Anterior cingulate cortex (tissue), 58 donors: ENCODE measurements around the gene POC5.
"Not testable (repeated sequence)": the region's sequence is repeated elsewhere in the genome, so short reads cannot be mapped to it uniquely, and the experiment has no call there.

Experiments used
- DNase-seq, 58 donors: peaks; one replicate each; lab custom pipeline; 2025; lab: John Stamatoyannopoulos, UW

POC5 gene, protein sequence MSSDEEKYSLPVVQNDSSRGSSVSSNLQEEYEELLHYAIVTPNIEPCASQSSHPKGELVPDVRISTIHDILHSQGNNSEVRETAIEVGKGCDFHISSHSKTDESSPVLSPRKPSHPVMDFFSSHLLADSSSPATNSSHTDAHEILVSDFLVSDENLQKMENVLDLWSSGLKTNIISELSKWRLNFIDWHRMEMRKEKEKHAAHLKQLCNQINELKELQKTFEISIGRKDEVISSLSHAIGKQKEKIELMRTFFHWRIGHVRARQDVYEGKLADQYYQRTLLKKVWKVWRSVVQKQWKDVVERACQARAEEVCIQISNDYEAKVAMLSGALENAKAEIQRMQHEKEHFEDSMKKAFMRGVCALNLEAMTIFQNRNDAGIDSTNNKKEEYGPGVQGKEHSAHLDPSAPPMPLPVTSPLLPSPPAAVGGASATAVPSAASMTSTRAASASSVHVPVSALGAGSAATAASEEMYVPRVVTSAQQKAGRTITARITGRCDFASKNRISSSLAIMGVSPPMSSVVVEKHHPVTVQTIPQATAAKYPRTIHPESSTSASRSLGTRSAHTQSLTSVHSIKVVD

DNA sequence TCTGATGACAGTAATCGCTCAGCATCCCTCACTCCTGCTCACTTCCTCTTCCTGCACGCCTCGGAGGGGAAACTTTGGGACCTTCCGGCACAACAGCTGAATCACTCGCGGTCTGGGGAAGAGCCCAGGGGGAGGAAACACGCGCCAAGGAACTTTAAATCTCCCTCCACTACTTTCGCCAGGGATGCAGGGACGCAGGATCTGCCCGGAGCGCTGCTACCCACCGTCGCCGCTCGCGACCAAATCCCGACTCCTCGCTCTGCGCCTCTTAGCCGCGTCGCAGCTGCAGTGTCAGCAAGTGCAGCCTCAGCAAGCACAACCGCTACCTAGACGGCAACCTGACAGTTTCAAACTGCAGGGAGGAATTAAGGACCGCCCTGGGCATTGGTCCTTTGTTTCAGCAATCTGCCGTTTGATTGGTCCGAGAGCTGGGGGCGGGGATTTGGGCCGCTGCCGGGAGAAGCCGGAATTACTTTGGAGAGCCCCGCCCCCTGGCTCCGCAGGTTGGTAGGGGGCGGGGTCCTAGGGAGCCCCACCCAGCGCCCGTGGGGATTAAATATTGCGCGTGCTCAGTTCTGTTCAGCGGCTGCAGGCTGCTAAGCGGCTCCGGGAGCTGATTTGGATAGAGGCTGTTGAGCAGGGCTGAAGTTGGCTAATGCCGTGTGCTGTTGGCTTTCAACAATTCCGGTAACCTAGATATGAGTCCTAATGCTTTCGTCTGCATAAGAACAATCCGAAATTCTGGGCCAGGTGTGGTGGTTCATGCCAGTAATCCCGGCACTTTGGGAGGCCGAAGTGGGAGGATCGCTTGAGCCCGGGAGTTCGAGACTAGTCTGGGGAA, at the start of gene POC5:
TSS of gene POC5 (minus strand) at position 356 of the 841 bp plus-strand sequence. CDS start 4,500 bp downstream, outside the sequence.
- peak; percentile 43 to 96 (median 92) for DNase-seq

DNA sequence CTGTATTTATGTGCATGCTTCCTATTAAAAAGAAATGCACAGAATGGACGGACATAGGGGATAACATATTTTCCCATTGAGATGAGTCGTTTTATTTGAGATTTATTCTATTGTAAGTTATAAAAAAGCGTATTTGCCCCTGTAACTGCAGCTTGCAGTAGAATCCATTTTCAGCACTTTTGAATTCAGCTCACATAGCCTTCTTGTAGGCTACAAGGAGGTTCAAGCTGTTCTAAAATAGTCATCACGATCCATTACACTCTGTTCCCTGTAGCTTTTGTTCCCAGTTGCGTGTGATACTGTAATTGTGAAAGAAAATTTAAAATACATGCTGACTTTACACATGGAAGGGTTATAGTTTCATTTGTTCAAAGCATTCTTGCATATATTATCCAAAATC, 40.9 kb upstream of the POC5 start:
- DNase-seq, result no peak

DNA sequence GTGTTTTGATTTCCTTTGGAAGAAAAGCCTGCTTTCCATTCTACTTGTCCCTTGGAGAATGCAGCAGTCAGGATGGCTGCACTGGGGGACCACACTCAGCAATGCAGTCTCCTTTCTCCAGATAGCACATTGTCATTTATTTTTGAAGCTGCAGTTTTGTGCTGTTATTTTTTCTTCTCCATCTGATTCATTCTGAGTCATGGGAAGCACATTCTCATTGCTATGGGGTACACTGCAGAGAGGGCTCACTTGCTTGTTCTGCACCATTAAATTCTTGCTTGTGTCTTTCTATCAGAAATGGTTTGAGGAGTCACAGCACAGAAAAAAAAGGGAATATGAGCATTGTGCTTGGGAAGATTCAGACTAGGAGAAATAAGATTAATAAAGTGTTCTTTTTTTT, 39.7 kb upstream of the POC5 start:
- peak in 4 of 58 donors; percentile 1 to 14 (median 9) for DNase-seq

DNA sequence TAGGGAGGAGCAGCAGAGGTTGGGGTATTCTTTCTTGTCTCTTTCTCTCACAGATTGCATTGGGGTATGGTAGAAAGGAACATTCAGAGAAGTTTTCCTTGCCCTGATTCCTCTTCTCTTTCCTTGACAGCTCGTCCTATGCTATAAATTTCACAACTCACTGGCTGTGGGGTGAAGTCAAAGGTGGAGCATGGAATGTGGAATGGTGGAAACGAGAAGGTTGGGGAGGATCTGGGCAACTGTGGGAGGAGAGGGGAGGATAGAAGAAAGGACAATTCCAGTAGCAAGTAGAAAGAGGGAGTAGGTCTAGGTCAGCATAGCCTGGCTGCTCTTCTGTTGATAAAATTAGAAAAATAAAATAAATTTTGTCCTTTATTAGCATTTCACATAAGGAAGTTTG, 39.0 kb upstream of the POC5 start:
- DNase-seq, result no peak

DNA sequence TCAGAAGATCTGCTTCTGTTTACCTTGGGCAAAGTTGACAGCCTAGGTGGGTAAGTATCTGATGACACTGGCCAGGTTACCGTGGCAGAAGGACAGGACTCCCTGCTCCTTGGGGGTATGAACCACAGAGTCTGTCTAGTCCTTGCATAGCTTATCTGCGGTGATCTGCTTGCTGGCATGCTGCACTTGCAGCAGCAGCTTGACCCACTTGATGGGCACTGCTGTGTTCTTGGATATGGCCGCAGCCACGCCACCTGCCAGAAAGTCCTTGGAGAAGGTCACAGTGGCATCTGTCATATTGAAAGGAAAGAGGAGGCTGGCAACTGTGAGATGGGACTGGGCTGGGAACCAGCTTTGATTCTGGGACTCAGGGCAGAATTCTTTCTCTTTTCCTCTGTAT, 35.9 kb upstream of the POC5 start:
- DNase-seq, result no peak

DNA sequence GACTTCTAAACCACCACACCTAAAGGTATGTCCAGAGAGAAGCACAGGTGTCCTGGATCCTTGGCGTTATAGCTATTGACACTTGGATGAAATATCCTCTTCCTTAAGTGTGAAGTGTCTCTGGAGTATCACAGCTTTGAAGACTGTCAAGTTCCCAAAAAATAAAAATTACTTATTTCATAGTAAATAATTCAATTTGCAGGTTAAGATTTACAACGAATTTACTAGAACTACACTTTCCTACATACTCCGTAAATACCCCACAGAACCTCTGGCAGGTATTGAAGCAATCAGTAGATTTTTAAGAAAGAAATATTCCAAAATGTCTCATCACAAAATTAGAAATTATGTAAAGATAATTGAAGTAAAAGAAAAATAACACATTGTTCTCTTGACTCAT, 27.1 kb upstream of the POC5 start:
- DNase-seq, result no peak

DNA sequence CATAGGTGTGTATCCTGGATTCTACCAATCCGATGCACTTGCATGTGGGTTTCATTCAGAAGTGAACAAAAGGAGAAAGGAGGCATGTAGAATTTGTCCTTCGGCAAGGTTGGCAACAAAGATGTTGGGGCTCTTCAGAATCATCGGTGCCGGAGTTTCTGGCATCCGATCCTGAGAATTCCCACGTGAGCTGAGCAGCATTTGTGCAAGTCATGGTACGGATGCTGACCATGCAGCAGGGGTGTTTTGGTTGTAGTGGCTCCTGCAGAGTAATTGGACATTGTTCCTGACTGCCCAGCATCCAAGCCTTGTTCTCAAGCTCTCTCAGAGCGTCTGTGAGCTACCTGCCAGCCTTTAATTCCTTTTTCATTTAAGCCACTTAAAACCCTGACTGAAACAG, 19.0 kb upstream of the POC5 start:
- DNase-seq, result no peak

DNA sequence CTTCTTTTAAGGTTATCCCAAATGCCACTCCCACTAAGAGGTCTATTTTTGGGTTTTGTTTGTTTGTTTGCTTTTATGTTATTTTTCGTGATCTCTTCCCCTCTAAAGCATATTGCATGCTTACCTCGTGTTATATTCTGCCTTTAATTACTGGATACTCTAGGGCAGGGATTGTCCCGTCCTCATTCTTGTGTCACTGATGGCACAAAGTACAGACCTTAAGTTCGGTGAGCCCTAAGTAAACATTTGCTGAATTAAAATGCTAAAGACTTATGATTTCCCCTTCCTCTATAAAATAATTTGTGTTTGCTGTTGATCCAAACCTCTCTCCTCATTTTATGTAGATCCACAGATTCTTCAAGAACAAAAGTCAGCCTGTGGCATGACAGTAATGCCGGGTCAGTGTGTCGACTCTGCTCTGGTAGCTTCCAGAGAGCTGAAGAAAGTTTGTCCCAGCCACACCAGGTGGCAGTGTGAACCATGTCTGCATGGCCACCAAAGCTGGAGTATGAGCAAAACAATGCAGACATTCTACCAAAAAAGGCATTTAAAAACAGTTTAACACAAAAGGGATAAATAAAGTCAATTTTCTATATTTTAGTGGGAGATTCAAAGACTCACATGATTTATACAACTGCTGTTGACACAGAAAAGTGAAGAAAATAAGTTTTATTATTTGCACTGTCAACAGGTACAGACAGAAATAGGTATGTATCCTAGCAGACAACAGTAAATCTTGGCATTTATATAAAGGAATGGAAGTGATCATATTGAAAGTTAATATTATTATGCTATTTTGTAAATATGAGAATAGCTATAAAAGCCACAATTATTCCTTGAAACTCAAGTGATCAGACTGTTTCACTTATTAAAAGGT, 17.9 kb upstream of the POC5 start:
- peak in 46 of 58 donors; percentile 1 to 63 (median 28) for DNase-seq

DNA sequence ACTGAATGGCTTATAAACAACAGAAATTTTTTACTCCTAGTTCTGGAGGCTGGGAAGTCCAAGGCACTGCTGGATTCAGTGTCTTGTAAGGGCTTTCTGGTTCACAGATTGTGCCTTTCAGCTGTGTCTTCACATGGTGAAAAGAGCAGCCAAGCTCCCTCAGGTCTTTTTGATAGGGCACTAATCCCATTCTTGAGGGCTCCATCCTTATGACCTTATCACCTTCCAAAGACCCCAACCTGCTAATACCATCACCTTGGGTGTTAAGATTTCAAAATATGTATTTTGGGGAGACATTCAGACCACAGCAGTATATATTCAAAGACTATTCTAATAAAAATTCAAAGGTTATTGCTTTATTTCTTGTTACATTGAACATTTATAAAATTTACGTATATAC, 16.5 kb upstream of the POC5 start:
- no peak for DNase-seq

DNA sequence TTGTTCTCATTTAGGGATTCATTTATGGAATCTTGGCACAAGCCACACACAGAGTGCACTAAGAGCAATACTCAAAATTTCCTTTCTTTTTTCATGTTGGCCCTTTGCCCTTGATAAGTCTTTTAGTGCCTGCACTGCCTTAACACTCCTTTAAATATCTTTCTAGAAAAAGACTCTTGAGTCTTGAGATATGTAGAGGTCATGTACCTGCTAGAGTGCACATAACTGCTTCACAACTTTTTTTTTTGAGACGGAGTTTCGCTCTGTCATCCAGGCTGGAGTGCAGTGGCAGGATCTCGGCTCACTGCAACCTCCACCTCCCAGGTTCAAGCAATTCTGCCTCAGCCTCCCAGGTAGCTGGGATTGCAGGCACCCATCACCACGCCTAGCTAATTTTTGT, 14.3 kb upstream of the POC5 start:
- not testable (repeated sequence) for DNase-seq

DNA sequence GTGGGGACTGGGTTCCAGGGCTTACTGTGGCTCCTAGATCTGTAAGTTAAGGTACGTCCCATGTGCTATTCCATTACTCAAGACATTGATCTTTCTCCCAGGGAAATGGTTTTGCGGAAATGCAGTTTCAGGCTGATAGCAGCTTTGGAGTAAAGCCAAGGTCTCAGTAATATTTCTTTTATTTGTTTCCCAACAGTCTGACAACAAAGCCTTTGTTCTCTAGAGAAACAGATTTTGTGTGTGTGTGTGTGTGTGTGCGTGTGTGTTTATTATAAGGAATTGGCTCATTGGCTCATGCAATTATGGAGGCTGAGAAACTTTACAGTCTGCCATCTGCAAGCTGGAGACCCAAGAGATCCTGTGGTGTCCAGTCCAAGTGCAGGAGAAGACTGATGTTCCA, 12.1 kb upstream of the POC5 start:
- peak in 7 of 58 donors; percentile 2 to 33 (median 7) for DNase-seq

DNA sequence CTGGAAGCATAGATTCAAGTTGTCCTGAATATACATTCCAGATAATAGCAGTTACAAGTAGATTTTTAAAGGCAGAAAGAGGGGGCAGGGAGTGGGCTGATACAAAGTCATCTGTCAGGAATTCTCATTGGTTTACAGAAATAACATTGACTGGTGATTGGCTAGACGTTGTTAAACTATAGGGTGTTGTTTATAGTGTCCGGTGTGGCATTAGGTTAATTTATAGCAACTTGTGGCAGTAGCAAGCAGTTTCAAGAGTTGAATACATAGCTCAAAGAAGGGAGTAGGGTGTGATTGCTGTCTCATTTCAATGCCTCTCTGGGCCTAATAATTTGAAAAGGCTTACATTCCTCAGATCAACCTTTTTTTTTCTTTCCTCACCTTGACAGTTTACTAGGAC, 10.7 kb upstream of the POC5 start:
- DNase-seq, result no peak

DNA sequence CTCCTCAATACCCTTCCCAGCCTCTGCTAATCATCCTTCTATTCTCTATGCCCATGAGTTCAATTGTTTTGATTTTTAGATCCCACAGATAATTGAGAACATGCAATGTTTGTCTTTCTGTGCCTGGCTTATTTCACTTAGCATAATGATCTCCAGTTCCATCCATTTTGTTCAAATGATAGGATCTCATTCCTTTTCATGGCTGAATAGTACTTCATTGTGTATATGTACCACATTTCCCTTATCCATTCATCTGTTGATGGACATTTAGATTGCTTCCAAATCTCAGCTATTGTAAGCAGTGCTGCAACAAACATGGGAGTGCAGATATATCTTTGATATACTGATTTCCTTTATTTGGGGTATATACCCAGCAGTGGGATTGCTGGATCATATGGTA, 9.0 kb upstream of the POC5 start:
- DNase-seq, result not testable (repeated sequence)

DNA sequence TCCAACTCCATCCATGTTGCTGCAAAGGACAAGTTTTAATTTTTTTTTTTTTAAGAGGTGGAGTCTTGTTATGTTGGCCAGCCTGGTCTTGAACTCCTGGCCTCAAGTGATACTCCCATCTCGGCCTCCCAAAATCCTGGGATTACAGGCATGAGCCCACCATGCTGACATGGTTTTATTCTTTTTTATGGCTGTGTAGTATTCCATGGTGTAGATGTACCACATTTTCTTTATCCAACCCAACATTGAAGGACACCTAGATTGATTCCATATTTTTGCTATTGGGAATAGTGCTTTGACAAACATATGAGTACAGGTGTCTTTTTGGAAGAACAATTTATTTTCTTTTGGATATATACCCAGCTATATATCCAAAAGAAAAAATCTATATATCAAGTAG, 6.1 kb upstream of the POC5 start:
- no peak for DNase-seq

DNA sequence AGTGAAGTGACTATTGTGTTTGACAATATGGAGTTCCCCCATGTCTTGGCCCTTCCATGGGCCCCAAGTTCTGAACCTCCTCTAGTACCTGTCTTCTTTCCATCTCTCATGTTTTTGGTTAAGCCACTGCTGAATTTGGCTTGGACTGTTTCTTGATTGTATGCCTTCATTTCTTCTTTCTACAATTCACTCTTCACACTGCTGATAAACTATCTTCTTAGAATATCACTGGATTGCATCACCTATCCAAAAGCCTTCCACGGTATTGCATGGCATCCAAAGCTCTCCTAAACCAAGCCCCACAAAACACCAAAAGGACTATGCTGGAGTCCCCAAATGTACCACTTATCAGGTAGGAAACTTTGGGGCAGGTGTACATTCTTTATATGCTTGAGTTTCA, 4.3 kb upstream of the POC5 start:
- no peak for DNase-seq

DNA sequence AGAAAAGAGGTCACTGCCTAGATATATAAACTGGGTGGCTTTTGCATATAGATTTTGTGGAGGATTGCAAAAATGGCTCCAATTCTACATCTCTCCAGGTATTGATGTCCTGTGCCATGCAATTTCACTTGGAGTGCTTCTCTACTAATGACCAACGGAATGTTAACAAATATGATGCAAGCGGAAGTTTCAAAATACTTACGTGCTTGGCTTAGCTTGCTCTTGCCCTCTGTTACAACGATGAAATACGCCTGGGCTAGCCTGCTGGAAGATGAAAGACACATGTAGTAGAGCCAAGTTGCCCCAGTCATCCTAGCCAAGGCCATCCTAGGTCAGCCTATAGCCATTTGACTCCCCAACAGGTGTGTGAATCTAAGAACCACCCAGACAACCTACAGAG, 3.6 kb upstream of the POC5 start:
- DNase-seq, result no peak

DNA sequence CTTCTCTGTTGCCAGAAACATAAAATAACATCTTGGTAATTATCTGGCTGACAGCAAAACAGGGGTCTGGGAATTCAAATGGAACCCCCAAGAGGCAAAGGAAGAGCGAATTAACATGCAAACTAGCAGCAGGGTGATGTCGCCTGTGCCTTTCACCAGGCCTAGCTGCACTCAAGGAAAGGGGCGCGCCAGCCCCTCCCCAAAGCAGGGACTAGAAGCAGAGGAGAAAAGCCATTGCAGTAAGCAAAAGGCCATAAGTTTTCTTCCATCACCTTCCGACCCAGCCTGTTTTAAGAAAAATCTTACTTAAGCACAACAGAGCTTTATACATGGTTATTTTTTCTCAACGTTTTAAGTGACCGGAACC, 539 bp downstream of the POC5 start:
- peak in 1 of 58 donors; percentile 5 for DNase-seq

DNA sequence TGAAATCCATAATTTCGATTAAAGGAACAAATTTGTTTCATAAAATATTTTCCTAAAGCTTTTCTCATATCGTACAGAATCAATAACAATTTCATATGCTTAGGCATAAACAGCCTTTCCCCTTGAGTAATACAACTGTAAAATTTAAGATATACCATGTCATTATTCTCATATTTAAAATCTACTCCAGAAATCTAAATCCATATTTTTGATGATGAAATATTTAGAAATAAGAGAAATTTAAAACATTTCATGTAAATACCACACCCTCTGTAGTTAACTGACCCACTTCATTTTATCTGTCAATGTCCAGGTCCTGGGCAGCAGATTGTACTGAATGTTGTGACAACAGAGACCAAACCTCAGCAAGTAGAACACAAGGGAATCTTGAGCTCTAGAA, 5.1 kb downstream of the POC5 start:
- no peak for DNase-seq

DNA sequence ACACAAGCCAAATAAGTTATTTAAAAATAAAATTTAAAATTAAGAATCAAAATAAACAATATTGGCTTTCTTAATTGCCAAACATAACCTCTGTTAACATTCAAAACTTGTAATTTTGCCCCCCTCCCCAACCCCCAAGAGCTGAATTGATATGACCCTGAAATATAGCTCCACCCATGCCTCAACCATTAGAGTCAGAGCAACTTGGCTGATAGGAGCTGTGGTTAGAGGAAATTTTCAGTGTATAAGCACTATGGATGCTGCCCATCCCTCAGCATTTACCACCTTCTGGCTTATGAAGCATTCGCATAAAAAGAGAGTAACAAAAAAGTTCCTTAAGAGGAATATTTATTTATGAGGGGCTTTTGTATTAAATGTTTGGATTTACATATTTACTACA, 6.1 kb downstream of the POC5 start:
- DNase-seq, result no peak

DNA sequence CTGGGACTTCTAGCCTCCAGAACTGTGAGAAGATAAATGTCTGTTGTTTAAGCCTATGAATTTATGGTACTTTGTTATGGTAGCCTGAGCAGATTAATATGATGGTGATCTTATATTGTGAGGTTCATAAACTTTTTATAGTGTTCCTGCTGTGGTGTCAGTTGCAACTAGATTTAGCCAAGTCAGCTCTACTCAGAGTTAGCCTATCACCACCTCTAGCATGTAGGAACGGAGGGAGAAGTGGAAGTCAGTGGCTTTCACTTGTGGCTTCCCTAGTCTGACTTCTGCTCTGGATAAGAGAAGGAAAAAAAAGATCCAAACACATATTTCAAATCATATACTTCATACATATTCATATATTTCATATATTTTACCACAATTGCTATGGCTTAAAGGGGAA, 6.6 kb downstream of the POC5 start:
- peak in 1 of 58 donors; percentile 9 for DNase-seq
